Lower leg skin (tissue), 4 donors: Measurements from ENCODE around the gene SIRT2. TPM values are rescaled to one million over a fixed set of nuclear protein-coding genes. Genes with fewer than 3 reads are reported as not detected.

Source experiments
- DNase-seq, 2 donors: peaks; one replicate each; pipeline ENCODE4 v3.0.0-alpha.2; 2019; ENCODE audit warnings: low spot score in 2 of 2
- H3K4me3 ChIP-seq: fragments of 200-600 bp; sonication (generic); 2 replicates; pipeline ENCODE4 v1.5.1; 2017; ENCODE audit warnings: mild to moderate bottlenecking, low read depth; ENCODE audit not compliant: poor library complexity, severe bottlenecking
- CTCF ChIP-seq, 3 donors: fragments of 450-650 bp; IDR thresholded peaks; one replicate each; pipeline ENCODE4 v1.5.1; 2016; ENCODE audit warnings: antibody characterized with exemption in 3 of 3, mild to moderate bottlenecking in 3 of 3, moderate library complexity in 2 of 3
- POLR2A ChIP-seq, 2 donors: fragments of 450-650 bp; IDR thresholded peaks; one replicate each; pipeline ENCODE4 v1.6.1; 2016 to 2017; ENCODE audit warnings: antibody characterized with exemption in 2 of 2, mild to moderate bottlenecking in 1 of 2, moderate library complexity in 1 of 2
- WGBS, 2 donors: methylation state at CpG; one replicate each; pipeline ENCODE4 v1.1.5; 2018; 5-methylcytosine and 5-hydroxymethylcytosine counted together
- intact Hi-C: fragments of 100-400 bp; cut with DNase I; formaldehyde crosslinking; loops from one replicate; pipeline ENCODE4 v1.15.0; 2023; ENCODE audit warnings: low total_unique reads
- total RNA-seq, 4 donors: library from RNA; depleted of rRNA; stranded (reverse); fragments of >200 nt; gene quantifications; one replicate each; pipeline ENCODE4 v1.1.0, GENCODE V29; 2016

Gene SIRT2
- total RNA-seq, 4 donors from 2014 or later, result 84.6 to 119 (median 101) TPM

GRCh38 chr19:38904581-38905539 lies 5.4 kb upstream of the SIRT2 start:
- intact Hi-C loops, result no loop called here
- no peak overlapping the region for H3K4me3 ChIP-seq
- TF ChIP-seq POLR2A (IDR thresholded peaks at IDR 0.05) (no peak), CTCF (IDR thresholded peaks at IDR 0.05) (no peak)
- no peak for DNase-seq
- WGBS, 2 donors, result 90 to 91% methylated on average over 32 to 34 of the region's 35 CpGs

GRCh38 chr19:38901683-38902082 lies 2.3 kb upstream of the SIRT2 start:
- intact Hi-C loops, result no loop called here
- 100% methylated on average over 1 of the region's 1 CpG for WGBS, 2 donors
- H3K4me3 ChIP-seq, result no peak overlapping the region
- TF ChIP-seq CTCF (IDR thresholded peaks at IDR 0.05) (no peak), POLR2A (IDR thresholded peaks at IDR 0.05) (no peak)
- no peak for DNase-seq

- no peak overlapping the region for H3K4me3 ChIP-seq
- DNase-seq, result no peak
- TF ChIP-seq POLR2A (IDR thresholded peaks at IDR 0.05), result no peak
- no peak for TF ChIP-seq CTCF (IDR thresholded peaks at IDR 0.05)
- 37 to 43% methylated on average over 3 of the region's 3 CpGs for WGBS, 2 donors
- intact Hi-C loops, result no loop called here
These were observed 1.3 kb upstream of the SIRT2 start for GRCh38 chr19:38900743-38901190.

GRCh38 chr19:38900202-38900629 lies 798 bp upstream of the SIRT2 start:
- H3K4me3 ChIP-seq, result peak overlapping the region; percentile 62
- no peak for TF ChIP-seq CTCF (IDR thresholded peaks at IDR 0.05)
- TF ChIP-seq POLR2A (IDR thresholded peaks at IDR 0.05), result no peak
- WGBS, 2 donors, result 0 to 1% methylated on average over 8 of the region's 8 CpGs
- intact Hi-C loops, result no loop called here
- DNase-seq, result no peak

- DNase-seq, result peak in 1 of 2 donors; percentile 45
- intact Hi-C loops, result loop anchor here (5.0 kb wide), 1 partner anchor 923 kb away; no protein-coding TSS in a partner anchor
These were observed 501 bp downstream of the SIRT2 start for GRCh38 chr19:38898788-38899446.

More at GRCh38 chr19:38898788-38899446, 501 bp downstream of the SIRT2 start:
- TF ChIP-seq POLR2A (IDR thresholded peaks at IDR 0.05) (no peak), CTCF (IDR thresholded peaks at IDR 0.05) (no peak)
- peak overlapping the region; percentile 60 for H3K4me3 ChIP-seq
- WGBS, 2 donors, result 3 to 4% methylated on average over 16 to 18 of the region's 25 CpGs
